Upper lobe of left lung (tissue), 6 donors: ENCODE measurements around the gene SYCE3. TPM values are rescaled to one million over a fixed set of nuclear protein-coding genes. Genes with fewer than 3 reads are reported as not detected.

Source experiments
- ATAC-seq, 2 donors: fragments of 200-7000 bp; cut with Tn5 transposase; one replicate each; pipeline ENCODE4 v1.9.1; 2022; ENCODE audit warnings: mild to moderate bottlenecking in 2 of 2, moderate library complexity in 2 of 2; ENCODE audit not compliant: low FRiP score in 2 of 2
- DNase-seq, 2 donors: peaks; one replicate each; pipeline ENCODE4 v3.0.0-alpha.2; 2019 to 2020
- H3K27ac ChIP-seq, 4 donors: fragments of 200-600 bp; sonication (generic); one replicate each; pipeline ENCODE4 v1.5.1; 2016 to 2019
- H3K27me3 ChIP-seq, 4 donors: fragments of 200-600 bp; sonication (generic); one replicate each; pipeline ENCODE4 v1.5.1; 2017 to 2019
- H3K36me3 ChIP-seq, 4 donors: fragments of 200-600 bp; sonication (generic); one replicate each; pipeline ENCODE4 v1.5.1; 2016 to 2019
- H3K4me1 ChIP-seq, 4 donors: fragments of 200-600 bp; sonication (generic); one replicate each; pipeline ENCODE4 v1.5.1; 2018 to 2019
- H3K4me3 ChIP-seq, 4 donors: fragments of 200-600 bp; sonication (generic); one replicate each; pipeline ENCODE4 v1.5.1; 2017 to 2019; ENCODE audit warnings: mild to moderate bottlenecking in 2 of 4, moderate library complexity in 1 of 4
- H3K9me3 ChIP-seq, 4 donors: fragments of 200-600 bp; sonication (generic); one replicate each; pipeline ENCODE4 v1.5.1; 2018 to 2019
- EP300 ChIP-seq, 4 donors: sonication (generic); formaldehyde crosslinking; IDR thresholded peaks; one replicate each; pipeline ENCODE4 v1.5.1; 2017; ENCODE audit warnings: antibody characterized with exemption in 4 of 4, control low read depth in 2 of 4
- POLR2A ChIP-seq, 4 donors: fragments of 450-650 bp; IDR thresholded peaks; one replicate each; pipeline ENCODE4 v1.5.1; 2016 to 2017; ENCODE audit warnings: antibody characterized with exemption in 4 of 4, mild to moderate bottlenecking in 2 of 4
- POLR2AphosphoS5 ChIP-seq, 2 donors: sonication (generic); formaldehyde crosslinking; IDR thresholded peaks; one replicate each; pipeline ENCODE4 v1.5.1; 2017; ENCODE audit warnings: antibody characterized with exemption in 2 of 2
- WGBS, 2 donors: methylation state at CpG; one replicate each; pipeline ENCODE4 v1.1.5; 2017 to 2018; 5-methylcytosine and 5-hydroxymethylcytosine counted together
- total RNA-seq, 6 donors: library from RNA; depleted of rRNA in 4 of 6; stranded (reverse); fragments of >200 nt in 4 of 6; gene quantifications; one replicate each; pipeline versions ENCODE4 v1.1.0 to v1.2.1, GENCODE V29; 2016 to 2021
- TF ChIP-seq, protein P1 (sequence below), 6 experiments: fragments of 450-650 bp in 4 of 6; fragments of 200-600 bp in 2 of 6; sonication (generic) in 2 of 6; IDR thresholded peaks; one replicate each; pipeline ENCODE4 v1.5.1; 2016 to 2019; ENCODE audit warnings: antibody characterized with exemption in 6 of 6
- donor health status: DM: no; HTN: no; CAD: no; lungs with moderate emphysema.
- donor health status: DM: no; HTN: yes; CAD: no; lungs with severe emphysema.

SYCE3 gene
- total RNA-seq, 6 donors from 2014 or later: 3.4 TPM; not detected in 5

GRCh38 chr22:50561401-50562358, 1.0 kb downstream of the SYCE3 start:
- TF ChIP-seq POLR2A (IDR thresholded peaks at IDR 0.05): no peak
- TF ChIP-seq EP300 (IDR thresholded peaks at IDR 0.05): no peak
- TF ChIP-seq, protein P1, sequence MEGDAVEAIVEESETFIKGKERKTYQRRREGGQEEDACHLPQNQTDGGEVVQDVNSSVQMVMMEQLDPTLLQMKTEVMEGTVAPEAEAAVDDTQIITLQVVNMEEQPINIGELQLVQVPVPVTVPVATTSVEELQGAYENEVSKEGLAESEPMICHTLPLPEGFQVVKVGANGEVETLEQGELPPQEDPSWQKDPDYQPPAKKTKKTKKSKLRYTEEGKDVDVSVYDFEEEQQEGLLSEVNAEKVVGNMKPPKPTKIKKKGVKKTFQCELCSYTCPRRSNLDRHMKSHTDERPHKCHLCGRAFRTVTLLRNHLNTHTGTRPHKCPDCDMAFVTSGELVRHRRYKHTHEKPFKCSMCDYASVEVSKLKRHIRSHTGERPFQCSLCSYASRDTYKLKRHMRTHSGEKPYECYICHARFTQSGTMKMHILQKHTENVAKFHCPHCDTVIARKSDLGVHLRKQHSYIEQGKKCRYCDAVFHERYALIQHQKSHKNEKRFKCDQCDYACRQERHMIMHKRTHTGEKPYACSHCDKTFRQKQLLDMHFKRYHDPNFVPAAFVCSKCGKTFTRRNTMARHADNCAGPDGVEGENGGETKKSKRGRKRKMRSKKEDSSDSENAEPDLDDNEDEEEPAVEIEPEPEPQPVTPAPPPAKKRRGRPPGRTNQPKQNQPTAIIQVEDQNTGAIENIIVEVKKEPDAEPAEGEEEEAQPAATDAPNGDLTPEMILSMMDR (IDR thresholded peaks at IDR 0.05): no peak
- TF ChIP-seq POLR2AphosphoS5 (IDR thresholded peaks at IDR 0.05): no peak
- WGBS, 2 donors: 79 to 82% methylated on average over 21 to 24 of the region's 34 CpGs
- Histone ChIP-seq H3K9me3 (no peaks in the 10 kb centered on the region), H3K27ac (no peak overlapping the region), H3K4me3 (no peak overlapping the region), H3K27me3 (no peaks in the 10 kb centered on the region), H3K36me3 (no peaks in the 10 kb centered on the region), H3K4me1 (peaks cover 7 to 13% (median 10%) of the 10 kb centered on the region in 4 donors)
- DNase-seq: no peak
- ATAC-seq: no peak

DNA sequence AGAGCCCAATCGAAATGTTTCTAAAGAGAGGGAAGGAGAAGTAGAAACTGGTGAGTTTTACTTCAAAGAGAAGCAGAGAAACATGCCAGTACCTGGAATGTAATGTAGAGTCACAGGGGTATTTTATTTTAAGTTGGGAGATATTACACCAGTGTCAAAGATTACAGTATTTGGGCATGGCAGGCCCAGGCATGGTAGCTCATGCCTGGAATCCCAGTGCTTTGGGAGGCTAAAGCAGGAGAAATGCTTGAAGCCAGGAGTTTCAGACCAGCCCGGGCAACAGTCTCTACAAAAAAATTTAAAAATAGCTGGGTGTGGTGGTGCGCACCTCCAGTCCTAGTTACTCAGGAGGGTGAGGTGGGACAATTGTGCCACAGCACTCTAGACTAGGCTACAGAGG, 2.7 kb downstream of the SYCE3 start:
- H3K4me3 ChIP-seq: no peak overlapping the region
- 81 to 94% methylated on average over 3 of the region's 3 CpGs for WGBS, 2 donors
- ATAC-seq (no peak), DNase-seq (no peak)
- no peaks in the 10 kb centered on the region for H3K27me3 ChIP-seq
- TF ChIP-seq, protein P1 (IDR thresholded peaks at IDR 0.05): no peak
- TF ChIP-seq POLR2AphosphoS5 (IDR thresholded peaks at IDR 0.05): no peak
- no peak for TF ChIP-seq POLR2A (IDR thresholded peaks at IDR 0.05)
- no peaks in the 10 kb centered on the region for H3K36me3 ChIP-seq
- H3K27ac ChIP-seq: no peak overlapping the region
- H3K9me3 ChIP-seq: no peaks in the 10 kb centered on the region
- peaks cover 7 to 13% (median 10%) of the 10 kb centered on the region in 4 donors for H3K4me1 ChIP-seq

GRCh38 chr22:50556703-50557102, 6.0 kb downstream of the SYCE3 start:
- DNase-seq: no peak
- 87% methylated on average over 5 of the region's 5 CpGs for WGBS, 2 donors
- Histone ChIP-seq H3K4me3 (no peak overlapping the region), H3K27ac (no peak overlapping the region), H3K9me3 (no peaks in the 10 kb centered on the region), H3K36me3 (no peaks in the 10 kb centered on the region), H3K4me1 (no peaks in the 10 kb centered on the region), H3K27me3 (no peaks in the 10 kb centered on the region)
- TF ChIP-seq EP300 (IDR thresholded peaks at IDR 0.05) (no peak), POLR2AphosphoS5 (IDR thresholded peaks at IDR 0.05) (no peak), POLR2A (IDR thresholded peaks at IDR 0.05) (no peak)
- TF ChIP-seq, protein P1 (IDR thresholded peaks at IDR 0.05): no peak
- ATAC-seq: no peak

DNA sequence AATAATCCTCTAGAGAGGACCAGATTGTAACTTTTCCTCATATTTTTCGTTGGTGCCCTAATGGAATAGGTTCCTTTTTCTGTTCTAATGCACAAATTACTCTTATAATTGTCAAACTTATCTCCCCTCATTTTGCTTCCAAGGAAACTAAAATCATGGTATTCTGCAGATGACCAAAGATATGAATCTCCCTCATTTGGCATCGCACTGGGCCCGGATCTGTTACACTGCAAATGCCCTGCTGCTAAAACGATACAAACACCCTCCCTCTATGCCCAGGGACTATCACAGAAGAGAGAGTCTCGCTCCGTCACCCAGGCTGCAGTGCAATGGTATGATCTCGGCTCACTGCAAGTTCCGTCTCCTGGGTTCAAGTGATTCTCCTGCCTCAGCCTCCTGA, 9.4 kb downstream of the SYCE3 start:
- no peak for ATAC-seq

More for the DNA sequence above, 9.4 kb downstream of the SYCE3 start:
- peaks cover 7 to 11% (median 9%) of the 10 kb centered on the region in 4 donors for H3K4me1 ChIP-seq
- H3K9me3 ChIP-seq: no peaks in the 10 kb centered on the region
- H3K4me3 ChIP-seq: no peak overlapping the region
- TF ChIP-seq EP300 (IDR thresholded peaks at IDR 0.05) (no peak), POLR2A (IDR thresholded peaks at IDR 0.05) (no peak), POLR2AphosphoS5 (IDR thresholded peaks at IDR 0.05) (no peak)
- TF ChIP-seq, protein P1 (IDR thresholded peaks at IDR 0.05): no peak
- WGBS, 2 donors: 83 to 90% methylated on average over 8 of the region's 8 CpGs
- peaks cover 0 to 9% (median 4%) of the 10 kb centered on the region in 4 donors for H3K27me3 ChIP-seq
- no peaks in the 10 kb centered on the region for H3K36me3 ChIP-seq
- H3K27ac ChIP-seq: no peak overlapping the region
- no peak for DNase-seq
